Measurements from ENCODE around the gene TMEM190. TPM values are rescaled to one million over a fixed set of nuclear protein-coding genes. Genes with fewer than 3 reads are reported as not detected.

TMEM190 gene
- total and polyA plus RNA-seq, 9 of the 15 experiments (the other 6 are each of a cell fraction or from before 2014, with no cell fraction given) = not detected

GRCh38 chr19:55339105-55339888, 37.3 kb upstream of the TMEM190 start, which contains the start of gene KMT5C (continued):
- TF ChIP-seq HBP1 (CRISPR knock-in tag; IDR thresholded peaks at IDR 0.05) = no peak
- TF ChIP-seq PHF21A (IDR thresholded peaks at IDR 0.05; ENCODE audit: borderline replicate concordance, low read depth) = no peak
- TF ChIP-seq BHLHE40 (IDR thresholded peaks at IDR 0.05; ENCODE audit: low read length) = no peak
- TF ChIP-seq EHMT2 (IDR thresholded peaks at IDR 0.05) = no peak
- no peak for TF ChIP-seq BRD4 (IDR thresholded peaks at IDR 0.05)
- no peak for TF ChIP-seq TFAM (CRISPR knock-in tag; conservative IDR thresholded peaks at IDR 0.05)
- no peak for TF ChIP-seq HMG20A (CRISPR knock-in tag; conservative IDR thresholded peaks at IDR 0.05)
- TF ChIP-seq ZNF512 (tag; IDR thresholded peaks at IDR 0.05) = no peak
- TF ChIP-seq AFF1 (IDR thresholded peaks at IDR 0.05; ENCODE audit: low read depth in 1 of 2, partially characterized antibody in 2 of 2) = no peak
- no peak for TF ChIP-seq ETS2 (tag; IDR thresholded peaks at IDR 0.05; ENCODE audit: borderline replicate concordance, poor library complexity, severe bottlenecking)
- peak; percentile 80 for TF ChIP-seq L3MBTL2 (IDR thresholded peaks at IDR 0.05)
- peak; percentile 97 for TF ChIP-seq NEUROD1 (IDR thresholded peaks at IDR 0.05; ENCODE audit: borderline replicate concordance, low read depth, low read length, partially characterized antibody)
- no peak for TF ChIP-seq ELK3 (CRISPR knock-in tag; IDR thresholded peaks at IDR 0.05)
- TF ChIP-seq MBD1 (CRISPR knock-in tag; IDR thresholded peaks at IDR 0.05) = no peak
- TF ChIP-seq TEAD1 (CRISPR knock-in tag; IDR thresholded peaks at IDR 0.05) = no peak
- no peak for TF ChIP-seq NR2C1 (IDR thresholded peaks at IDR 0.05)
- TF ChIP-seq NR2C1 (tag; IDR thresholded peaks at IDR 0.05) = no peak
- TF ChIP-seq SETDB1 (IDR thresholded peaks at IDR 0.05; ENCODE audit: low read length) = no peak
- no peak for TF ChIP-seq E2F3 (CRISPR knock-in tag; IDR thresholded peaks at IDR 0.05)

Data from K562 (cell line).